DMS79 (cell line): ENCODE data around the gene SLC25A39.

Experiments
- DNase-seq: peaks from one replicate; lab custom pipeline; 2025; lab: John Stamatoyannopoulos, UW

Gene SLC25A39

GRCh38 chr17:44273607-44274006 lies 51.0 kb downstream of the SLC25A39 start:
- no peak for DNase-seq

DNA sequence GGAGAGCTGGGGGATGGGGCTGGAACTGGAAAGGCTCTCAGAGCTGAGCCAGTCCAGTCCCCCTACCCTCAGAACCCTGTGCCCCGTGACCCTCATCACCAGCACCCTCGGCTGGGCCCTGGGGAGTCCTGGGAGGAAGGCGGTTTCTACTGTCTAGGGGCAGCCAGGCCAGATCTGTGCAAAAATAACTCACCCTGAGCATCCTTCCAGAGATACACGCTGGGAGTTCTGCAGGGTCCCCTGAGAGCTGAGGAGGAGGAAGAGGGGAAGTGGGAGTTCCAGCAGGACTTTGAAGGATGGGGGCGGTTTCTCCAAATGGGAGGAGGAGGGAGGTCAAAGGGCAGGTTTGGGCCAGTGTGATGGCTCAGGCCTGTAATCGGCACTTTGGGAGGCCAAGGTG lies 51.7 kb downstream of the SLC25A39 start:
- DNase-seq = no peak

GRCh38 chr17:44272321-44272951 lies 52.2 kb downstream of the SLC25A39 start:
- no peak for DNase-seq
